Brain microvascular endothelial cell (primary cell): Measurements from ENCODE around the gene TBC1D17.

Experiments
- DNase-seq: peaks from one replicate; pipeline ENCODE4 v3.0.0-alpha.2; 2020
- H3K27ac ChIP-seq: fragments of 250-450 bp; sonication (Bioruptor Pico); 2 replicates; pipeline ENCODE4 v1.5.1; 2020; ENCODE audit warnings: mild to moderate bottlenecking, moderate library complexity
- H3K27me3 ChIP-seq: fragments of 250-450 bp; sonication (Bioruptor Pico); replicated peaks from 2 replicates; pipeline ENCODE4 v1.5.1; 2020; ENCODE audit warnings: mild to moderate bottlenecking
- H3K36me3 ChIP-seq: fragments of 250-450 bp; sonication (Bioruptor Pico); replicated peaks from 2 replicates; pipeline ENCODE4 v1.5.1; 2020; ENCODE audit warnings: mild to moderate bottlenecking
- H3K4me3 ChIP-seq: 2 replicates; pipeline ENCODE4 v1.5.1; 2011; ENCODE audit warnings: low read depth, mild to moderate bottlenecking, control low read depth, low read length, moderate library complexity
- in situ Hi-C: cut with HindIII; loops from 2 replicates; pipeline ENCODE4 v1.10.0; 2017; ENCODE audit warnings: low sequenced_read_pairs, low pct_ligation_motif_present
- TF ChIP-seq, protein P1 (sequence below): IDR thresholded peaks from 2 replicates; pipeline ENCODE4 v1.5.1; 2011; ENCODE audit warnings: low read depth, mild to moderate bottlenecking, moderate library complexity, low read length, control low read depth, inconsistent platforms; ENCODE audit errors: missing control alignments

Gene TBC1D17

DNA sequence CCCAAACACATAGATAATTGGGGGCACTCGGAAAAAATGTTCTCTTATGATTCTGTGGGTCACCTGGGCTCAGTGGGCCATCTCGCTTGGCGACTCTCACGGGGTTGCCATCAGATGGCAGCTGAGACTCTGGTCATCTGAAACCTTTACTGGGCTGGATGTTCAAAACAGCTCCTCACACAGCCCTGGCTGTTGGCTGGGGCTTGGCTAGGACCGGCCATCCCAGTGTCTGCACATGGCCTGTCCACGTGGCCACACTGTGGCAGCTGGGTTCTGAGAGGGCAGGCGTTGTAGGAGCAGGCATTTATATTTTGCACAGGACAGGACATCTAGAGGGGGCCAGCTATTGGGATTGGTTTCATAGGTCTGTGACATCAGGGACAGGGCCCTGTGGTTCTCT, 43.9 kb upstream of the TBC1D17 start:
- TF ChIP-seq, protein P1, sequence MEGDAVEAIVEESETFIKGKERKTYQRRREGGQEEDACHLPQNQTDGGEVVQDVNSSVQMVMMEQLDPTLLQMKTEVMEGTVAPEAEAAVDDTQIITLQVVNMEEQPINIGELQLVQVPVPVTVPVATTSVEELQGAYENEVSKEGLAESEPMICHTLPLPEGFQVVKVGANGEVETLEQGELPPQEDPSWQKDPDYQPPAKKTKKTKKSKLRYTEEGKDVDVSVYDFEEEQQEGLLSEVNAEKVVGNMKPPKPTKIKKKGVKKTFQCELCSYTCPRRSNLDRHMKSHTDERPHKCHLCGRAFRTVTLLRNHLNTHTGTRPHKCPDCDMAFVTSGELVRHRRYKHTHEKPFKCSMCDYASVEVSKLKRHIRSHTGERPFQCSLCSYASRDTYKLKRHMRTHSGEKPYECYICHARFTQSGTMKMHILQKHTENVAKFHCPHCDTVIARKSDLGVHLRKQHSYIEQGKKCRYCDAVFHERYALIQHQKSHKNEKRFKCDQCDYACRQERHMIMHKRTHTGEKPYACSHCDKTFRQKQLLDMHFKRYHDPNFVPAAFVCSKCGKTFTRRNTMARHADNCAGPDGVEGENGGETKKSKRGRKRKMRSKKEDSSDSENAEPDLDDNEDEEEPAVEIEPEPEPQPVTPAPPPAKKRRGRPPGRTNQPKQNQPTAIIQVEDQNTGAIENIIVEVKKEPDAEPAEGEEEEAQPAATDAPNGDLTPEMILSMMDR, result no peak
- H3K27ac ChIP-seq, result no peak overlapping the region
- no peak for DNase-seq
- H3K4me3 ChIP-seq, result no peak overlapping the region
- no peaks in the 10 kb centered on the region for H3K27me3 ChIP-seq
- peaks cover 64% of the 10 kb centered on the region for H3K36me3 ChIP-seq
- in situ Hi-C loops, result no loop called here

DNA sequence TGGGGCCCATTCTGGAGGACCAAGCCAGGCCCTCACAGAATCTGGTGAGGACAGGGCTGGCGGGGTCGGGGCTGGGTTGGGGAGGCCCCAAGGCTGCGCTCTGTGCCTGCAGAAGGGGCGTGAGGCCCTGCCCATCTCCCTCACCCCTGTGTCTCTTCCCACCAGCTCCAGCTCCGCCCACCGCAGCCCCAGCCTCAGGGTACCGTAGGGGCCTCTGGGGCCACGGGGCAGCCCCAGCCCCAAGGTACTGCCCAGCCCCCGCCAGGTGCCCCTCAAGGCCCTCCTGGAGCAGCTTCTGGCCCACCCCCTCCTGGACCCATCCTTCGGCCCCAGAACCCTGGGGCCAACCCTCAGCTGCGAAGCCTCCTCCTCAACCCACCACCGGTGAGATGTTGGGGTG, 41.9 kb upstream of the TBC1D17 start:
- peaks cover 68% of the 10 kb centered on the region for H3K36me3 ChIP-seq
- DNase-seq, result no peak
- in situ Hi-C loops, result no loop called here
- no peaks in the 10 kb centered on the region for H3K27me3 ChIP-seq
- TF ChIP-seq, protein P1, result no peak
- H3K4me3 ChIP-seq, result no peak overlapping the region
- H3K27ac ChIP-seq, result no peak overlapping the region

DNA sequence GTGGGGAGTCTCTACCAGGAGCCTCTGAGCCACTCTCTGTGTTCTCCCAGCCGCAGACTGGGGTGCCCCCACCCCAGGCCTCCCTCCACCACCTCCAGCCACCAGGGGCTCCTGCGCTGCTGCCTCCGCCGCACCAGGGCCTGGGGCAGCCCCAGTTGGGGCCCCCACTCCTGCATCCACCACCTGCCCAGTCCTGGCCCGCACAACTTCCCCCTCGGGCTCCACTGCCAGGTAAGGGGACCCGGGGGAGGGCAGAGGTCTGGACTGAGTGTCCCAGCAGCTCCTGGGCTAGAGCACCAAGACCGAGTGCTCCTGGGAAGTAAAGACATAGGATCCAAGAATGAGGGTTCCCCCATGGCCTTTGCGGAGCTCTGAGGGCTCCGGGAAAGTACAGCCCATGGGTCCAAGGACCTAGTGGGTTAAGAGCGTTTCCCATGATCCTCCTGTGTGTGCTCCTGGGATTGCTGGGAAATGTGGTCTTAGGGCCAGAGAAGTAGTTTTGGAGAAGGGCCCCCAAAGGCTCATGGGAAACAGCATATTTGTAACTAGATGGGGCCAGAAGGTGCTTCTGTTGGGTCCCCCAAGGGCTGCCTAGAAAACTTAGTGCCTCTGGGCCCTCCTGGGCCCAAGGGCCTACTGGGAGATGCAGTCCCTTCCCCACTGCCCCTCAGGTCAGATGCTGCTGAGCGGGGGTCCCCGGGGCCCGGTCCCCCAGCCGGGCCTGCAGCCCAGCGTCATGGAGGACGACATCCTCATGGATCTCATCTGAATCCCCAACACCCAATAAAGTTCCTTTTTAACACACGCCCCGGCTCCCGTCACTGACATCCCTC, 41.1 kb upstream of the TBC1D17 start:
- Histone ChIP-seq H3K4me3 (no peak overlapping the region), H3K36me3 (peaks cover 66% of the 10 kb centered on the region), H3K27ac (no peak overlapping the region), H3K27me3 (no peaks in the 10 kb centered on the region)
- TF ChIP-seq, protein P1, result no peak
- no peak for DNase-seq
- in situ Hi-C loops, result no loop called here

DNA sequence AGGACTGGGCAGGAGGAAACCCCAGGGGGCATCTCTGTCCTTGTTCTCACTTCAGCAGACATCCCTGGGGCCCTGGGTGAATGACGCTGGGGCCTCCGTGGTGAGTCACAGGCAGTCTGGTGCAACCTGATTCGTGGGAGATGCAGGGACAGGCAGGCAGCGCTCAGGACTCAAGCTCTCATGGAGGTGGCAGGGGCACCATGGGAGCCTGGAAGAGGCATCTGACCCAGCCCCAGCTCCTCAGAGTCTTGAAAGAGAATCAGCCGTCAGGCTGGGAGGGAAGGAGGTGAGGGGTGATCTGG, 40.5 kb upstream of the TBC1D17 start:
- TF ChIP-seq, protein P1, result no peak
- H3K27ac ChIP-seq, result no peak overlapping the region
- no peak overlapping the region for H3K4me3 ChIP-seq
- H3K36me3 ChIP-seq, result peaks cover 62% of the 10 kb centered on the region
- H3K27me3 ChIP-seq, result no peaks in the 10 kb centered on the region
- in situ Hi-C loops, result no loop called here
- peak; percentile 81 for DNase-seq

DNA sequence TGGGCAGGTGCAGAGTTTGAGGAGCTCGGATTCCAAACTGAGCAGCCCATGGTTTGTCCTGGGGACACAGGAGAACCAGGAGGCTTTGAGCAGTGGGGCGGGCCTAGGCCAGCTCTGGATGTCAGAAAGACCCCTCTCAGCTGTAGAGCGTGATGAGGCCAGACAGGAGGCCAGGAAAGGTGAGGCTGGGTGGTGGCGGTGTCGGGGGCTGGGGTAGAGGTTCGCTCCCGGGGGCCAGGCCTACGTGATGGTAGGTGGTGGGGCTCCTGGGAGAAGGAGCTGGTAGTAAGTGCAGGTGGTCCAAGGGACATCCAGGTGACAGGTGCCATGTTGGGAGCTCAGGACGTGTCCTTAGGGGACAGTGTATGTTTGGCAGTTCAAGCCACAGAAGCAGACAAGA, 40.1 kb upstream of the TBC1D17 start:
- DNase-seq, result no peak
- H3K27me3 ChIP-seq, result no peaks in the 10 kb centered on the region
- H3K4me3 ChIP-seq, result no peak overlapping the region
- peaks cover 57% of the 10 kb centered on the region for H3K36me3 ChIP-seq
- TF ChIP-seq, protein P1, result no peak
- H3K27ac ChIP-seq, result no peak overlapping the region
- in situ Hi-C loops, result no loop called here
